ES-I3 (cell line): ENCODE results near the gene C1orf185.
"Not testable (repeated sequence)": the region's sequence is repeated elsewhere in the genome, so short reads cannot be mapped to it uniquely, and the experiment has no call there.

Experiments used
- H3K36me3 ChIP-seq: 2 replicates; pipeline ENCODE4 v1.6.1; 2013; ENCODE audit warnings: mild to moderate bottlenecking, low read length, control low read depth, moderate library complexity; ENCODE audit not compliant: insufficient read depth
- H3K4me1 ChIP-seq: 2 replicates; pipeline ENCODE4 v1.6.1; 2013; ENCODE audit warnings: mild to moderate bottlenecking, control low read depth, low read length; ENCODE audit not compliant: insufficient read depth
- H3K9ac ChIP-seq: 2 replicates; pipeline ENCODE4 v1.6.1; 2013; ENCODE audit warnings: low read depth, mild to moderate bottlenecking, low read length, moderate library complexity
- H3K9me3 ChIP-seq: 2 replicates; pipeline ENCODE4 v1.6.1; 2013; ENCODE audit warnings: mild to moderate bottlenecking, low read length, moderate library complexity; ENCODE audit not compliant: control insufficient read depth, insufficient read depth

C1orf185 gene

GRCh38 chr1:51162560-51162959, 60.5 kb downstream of the C1orf185 start:
- not testable (repeated sequence) for H3K9me3 ChIP-seq, H3K36me3 ChIP-seq, H3K4me1 ChIP-seq, H3K9ac ChIP-seq

GRCh38 chr1:51165540-51165939, 63.5 kb downstream of the C1orf185 start:
- H3K4me1 ChIP-seq = no peaks in the 10 kb centered on the region
- H3K9me3 ChIP-seq = no peaks in the 10 kb centered on the region; the same call in 1 of the 2 replicates
- no peak overlapping the region for H3K9ac ChIP-seq
- no peaks in the 10 kb centered on the region for H3K36me3 ChIP-seq

GRCh38 chr1:51168266-51168845, 66.3 kb downstream of the C1orf185 start:
- no peaks in the 10 kb centered on the region for H3K4me1 ChIP-seq
- no peaks in the 10 kb centered on the region for H3K36me3 ChIP-seq
- H3K9ac ChIP-seq = no peak overlapping the region
- H3K9me3 ChIP-seq = no peaks in the 10 kb centered on the region

GRCh38 chr1:51168936-51169335, 66.9 kb downstream of the C1orf185 start:
- no peaks in the 10 kb centered on the region for H3K9me3 ChIP-seq
- H3K36me3 ChIP-seq = no peaks in the 10 kb centered on the region
- H3K9ac ChIP-seq = no peak overlapping the region
- no peaks in the 10 kb centered on the region for H3K4me1 ChIP-seq

GRCh38 chr1:51170342-51170741, 68.3 kb downstream of the C1orf185 start:
- no peaks in the 10 kb centered on the region for H3K4me1 ChIP-seq
- no peaks in the 10 kb centered on the region for H3K36me3 ChIP-seq
- no peaks in the 10 kb centered on the region for H3K9me3 ChIP-seq
- no peak overlapping the region for H3K9ac ChIP-seq

GRCh38 chr1:51172811-51173210, 70.8 kb downstream of the C1orf185 start:
- Histone ChIP-seq H3K9me3 (no peaks in the 10 kb centered on the region), H3K4me1 (no peaks in the 10 kb centered on the region), H3K9ac (no peak overlapping the region), H3K36me3 (no peaks in the 10 kb centered on the region)

- H3K9me3 ChIP-seq = no peaks in the 10 kb centered on the region
- no peaks in the 10 kb centered on the region for H3K36me3 ChIP-seq
- H3K9ac ChIP-seq = no peak overlapping the region
- no peaks in the 10 kb centered on the region for H3K4me1 ChIP-seq
These were observed 73.2 kb downstream of the C1orf185 start for GRCh38 chr1:51175278-51175677.

- not testable (repeated sequence) for H3K4me1 ChIP-seq, H3K9me3 ChIP-seq, H3K36me3 ChIP-seq, H3K9ac ChIP-seq
These were observed 76.0 kb downstream of the C1orf185 start for GRCh38 chr1:51177988-51178387.

- Histone ChIP-seq H3K9me3 (no peaks in the 10 kb centered on the region), H3K36me3 (no peaks in the 10 kb centered on the region), H3K9ac (no peak overlapping the region), H3K4me1 (no peaks in the 10 kb centered on the region)
These were observed 86.2 kb downstream of the C1orf185 start for GRCh38 chr1:51188230-51188629.

- H3K4me1 ChIP-seq = no peaks in the 10 kb centered on the region
- H3K9me3 ChIP-seq = no peaks in the 10 kb centered on the region
- no peaks in the 10 kb centered on the region for H3K36me3 ChIP-seq
- no peak overlapping the region for H3K9ac ChIP-seq
These were observed 87.5 kb downstream of the C1orf185 start for GRCh38 chr1:51189421-51190073.

GRCh38 chr1:51190961-51191360, 88.9 kb downstream of the C1orf185 start:
- H3K9ac ChIP-seq = no peak overlapping the region
- H3K4me1 ChIP-seq = no peaks in the 10 kb centered on the region
- H3K36me3 ChIP-seq = no peaks in the 10 kb centered on the region
- no peaks in the 10 kb centered on the region for H3K9me3 ChIP-seq

GRCh38 chr1:51192213-51192843, 90.3 kb downstream of the C1orf185 start:
- H3K4me1 ChIP-seq = no peaks in the 10 kb centered on the region
- no peaks in the 10 kb centered on the region for H3K36me3 ChIP-seq
- no peak overlapping the region for H3K9ac ChIP-seq
- H3K9me3 ChIP-seq = no peaks in the 10 kb centered on the region

- no peak overlapping the region for H3K9ac ChIP-seq
These were observed 91.5 kb downstream of the C1orf185 start for GRCh38 chr1:51193564-51193963.

More at GRCh38 chr1:51193564-51193963, 91.5 kb downstream of the C1orf185 start:
- Histone ChIP-seq H3K9me3 (no peaks in the 10 kb centered on the region), H3K36me3 (no peaks in the 10 kb centered on the region), H3K4me1 (no peaks in the 10 kb centered on the region)
